Gastroesophageal sphincter (tissue), 3 donors: Measurements from ENCODE around the gene RAD51B.
"Not testable (repeated sequence)": the region's sequence is repeated elsewhere in the genome, so short reads cannot be mapped to it uniquely, and the experiment has no call there.

Source experiments
- EP300 ChIP-seq: sonication (generic); formaldehyde crosslinking; IDR thresholded peaks from one replicate; pipeline ENCODE4 v1.6.1; 2017; ENCODE audit warnings: antibody characterized with exemption, mild to moderate bottlenecking
- POLR2A ChIP-seq, 2 donors: fragments of 450-650 bp; IDR thresholded peaks; one replicate each; pipeline ENCODE4 v1.6.1; 2017; ENCODE audit warnings: antibody characterized with exemption in 2 of 2, mild to moderate bottlenecking in 2 of 2, moderate library complexity in 1 of 2
- POLR2AphosphoS5 ChIP-seq: sonication (generic); formaldehyde crosslinking; IDR thresholded peaks from one replicate; pipeline ENCODE4 v1.6.1; 2017; ENCODE audit warnings: antibody characterized with exemption
- TF ChIP-seq, protein P1 (sequence below), 4 experiments: fragments of 200-600 bp in 2 of 4; fragments of 450-650 bp in 2 of 4; sonication (generic) in 1 of 4; IDR thresholded peaks; one replicate each; pipeline ENCODE4 v1.5.1; 2017 to 2019; ENCODE audit warnings: antibody characterized with exemption in 4 of 4, mild to moderate bottlenecking in 2 of 4, moderate library complexity in 2 of 4

DNA sequence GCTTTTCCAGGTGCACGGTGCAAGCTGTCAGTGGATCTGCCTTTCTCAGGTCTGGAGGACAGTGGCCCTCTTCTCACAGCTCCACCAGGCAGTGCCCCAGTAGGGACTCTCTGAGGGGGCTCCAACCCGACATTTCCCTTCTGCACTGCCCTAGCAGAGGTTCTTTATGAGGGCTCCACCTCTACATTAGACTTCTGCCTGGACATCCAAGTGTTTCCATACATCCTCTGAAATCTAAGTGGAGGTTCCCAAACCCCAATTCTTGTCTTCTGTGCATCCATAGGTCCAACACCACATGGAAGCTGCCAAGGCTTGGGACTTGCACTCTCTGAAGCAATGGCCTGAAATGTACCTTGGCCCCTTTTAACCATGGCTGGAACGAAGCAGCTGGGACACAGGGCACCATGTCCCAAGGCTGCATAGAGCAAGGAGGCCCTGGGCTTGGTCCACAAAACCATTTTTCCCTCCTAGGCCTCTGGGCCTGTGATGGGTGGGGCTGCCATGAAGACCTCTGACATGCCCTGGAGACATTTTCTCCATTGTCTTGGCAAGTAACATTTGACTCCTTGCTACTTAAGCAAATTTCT is 282.2 kb downstream of the RAD51B start:
- not testable (repeated sequence) for TF ChIP-seq POLR2A (IDR thresholded peaks at IDR 0.05); POLR2AphosphoS5; EP300
- TF ChIP-seq, protein P1, sequence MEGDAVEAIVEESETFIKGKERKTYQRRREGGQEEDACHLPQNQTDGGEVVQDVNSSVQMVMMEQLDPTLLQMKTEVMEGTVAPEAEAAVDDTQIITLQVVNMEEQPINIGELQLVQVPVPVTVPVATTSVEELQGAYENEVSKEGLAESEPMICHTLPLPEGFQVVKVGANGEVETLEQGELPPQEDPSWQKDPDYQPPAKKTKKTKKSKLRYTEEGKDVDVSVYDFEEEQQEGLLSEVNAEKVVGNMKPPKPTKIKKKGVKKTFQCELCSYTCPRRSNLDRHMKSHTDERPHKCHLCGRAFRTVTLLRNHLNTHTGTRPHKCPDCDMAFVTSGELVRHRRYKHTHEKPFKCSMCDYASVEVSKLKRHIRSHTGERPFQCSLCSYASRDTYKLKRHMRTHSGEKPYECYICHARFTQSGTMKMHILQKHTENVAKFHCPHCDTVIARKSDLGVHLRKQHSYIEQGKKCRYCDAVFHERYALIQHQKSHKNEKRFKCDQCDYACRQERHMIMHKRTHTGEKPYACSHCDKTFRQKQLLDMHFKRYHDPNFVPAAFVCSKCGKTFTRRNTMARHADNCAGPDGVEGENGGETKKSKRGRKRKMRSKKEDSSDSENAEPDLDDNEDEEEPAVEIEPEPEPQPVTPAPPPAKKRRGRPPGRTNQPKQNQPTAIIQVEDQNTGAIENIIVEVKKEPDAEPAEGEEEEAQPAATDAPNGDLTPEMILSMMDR (IDR thresholded peaks at IDR 0.05) = not testable (repeated sequence)
